PFSK-1 (cell line): ENCODE data around the gene CYP3A5.
A peak's percentile ranks its signal among the peaks of the same experiment; 100 is the strongest.

ENCODE experiments used
- FOXP2 ChIP-seq: optimal IDR thresholded peaks from 2 replicates; pipeline ENCODE3; 2011; ENCODE audit warnings: borderline replicate concordance, control low read depth, inconsistent platforms; ENCODE audit not compliant: insufficient read depth; ENCODE audit errors: extremely low read length, extremely low read depth
- POLR2AphosphoS5 ChIP-seq: IDR thresholded peaks from 2 replicates; pipeline ENCODE4 v1.6.1; 2012; ENCODE audit warnings: low read depth, mild to moderate bottlenecking, control low read depth, low read length, moderate library complexity
- SIN3A ChIP-seq: IDR thresholded peaks from 2 replicates; pipeline ENCODE4 v1.6.1; 2012; ENCODE audit warnings: mild to moderate bottlenecking, low read length, moderate library complexity, borderline replicate concordance; ENCODE audit not compliant: insufficient read depth
- TAF1 ChIP-seq: IDR thresholded peaks from 2 replicates; pipeline ENCODE4 v1.6.1; 2012; ENCODE audit warnings: low read length, control low read depth, borderline replicate concordance; ENCODE audit not compliant: insufficient read depth
- TF ChIP-seq, protein P1 (sequence below), 2 experiments: IDR thresholded peaks; 2 replicates each; pipeline versions ENCODE4 v1.6.1 to v1.8.0; 2011 to 2012; ENCODE audit warnings: low read depth in 2 of 2, low read length in 2 of 2, control low read depth in 1 of 2, inconsistent platforms in 1 of 2, mild to moderate bottlenecking in 1 of 2, moderate library complexity in 1 of 2; ENCODE audit not compliant: insufficient read depth in 1 of 2

CYP3A5 gene

DNA sequence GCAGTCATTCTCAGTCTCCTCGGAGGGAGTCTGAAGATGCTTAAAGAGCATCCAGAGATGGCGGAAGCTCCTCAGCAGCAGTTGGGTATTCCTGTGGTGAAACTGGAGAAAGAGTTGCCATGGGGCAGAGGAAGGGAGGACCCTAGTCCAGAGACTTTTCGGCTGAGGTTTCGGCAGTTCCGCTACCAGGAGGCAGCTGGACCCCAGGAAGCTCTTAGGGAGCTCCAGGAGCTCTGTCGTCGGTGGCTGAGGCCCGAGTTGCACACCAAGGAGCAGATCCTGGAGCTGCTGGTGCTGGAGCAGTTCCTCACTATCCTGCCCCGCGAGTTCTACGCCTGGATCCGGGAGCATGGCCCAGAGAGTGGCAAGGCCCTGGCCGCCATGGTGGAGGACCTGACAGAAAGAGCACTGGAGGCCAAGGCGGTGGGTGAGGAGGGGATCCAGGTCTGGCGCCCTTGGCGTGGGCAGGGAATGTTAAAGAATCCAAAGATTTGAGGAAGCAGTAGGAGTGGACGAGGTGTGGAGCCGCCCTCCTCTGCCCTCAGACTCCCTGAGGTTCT, 60.1 kb downstream of the CYP3A5 start:
- TF ChIP-seq SIN3A (no peak), FOXP2 (no peak), TAF1 (no peak), POLR2AphosphoS5 (no peak)
- TF ChIP-seq, protein P1, sequence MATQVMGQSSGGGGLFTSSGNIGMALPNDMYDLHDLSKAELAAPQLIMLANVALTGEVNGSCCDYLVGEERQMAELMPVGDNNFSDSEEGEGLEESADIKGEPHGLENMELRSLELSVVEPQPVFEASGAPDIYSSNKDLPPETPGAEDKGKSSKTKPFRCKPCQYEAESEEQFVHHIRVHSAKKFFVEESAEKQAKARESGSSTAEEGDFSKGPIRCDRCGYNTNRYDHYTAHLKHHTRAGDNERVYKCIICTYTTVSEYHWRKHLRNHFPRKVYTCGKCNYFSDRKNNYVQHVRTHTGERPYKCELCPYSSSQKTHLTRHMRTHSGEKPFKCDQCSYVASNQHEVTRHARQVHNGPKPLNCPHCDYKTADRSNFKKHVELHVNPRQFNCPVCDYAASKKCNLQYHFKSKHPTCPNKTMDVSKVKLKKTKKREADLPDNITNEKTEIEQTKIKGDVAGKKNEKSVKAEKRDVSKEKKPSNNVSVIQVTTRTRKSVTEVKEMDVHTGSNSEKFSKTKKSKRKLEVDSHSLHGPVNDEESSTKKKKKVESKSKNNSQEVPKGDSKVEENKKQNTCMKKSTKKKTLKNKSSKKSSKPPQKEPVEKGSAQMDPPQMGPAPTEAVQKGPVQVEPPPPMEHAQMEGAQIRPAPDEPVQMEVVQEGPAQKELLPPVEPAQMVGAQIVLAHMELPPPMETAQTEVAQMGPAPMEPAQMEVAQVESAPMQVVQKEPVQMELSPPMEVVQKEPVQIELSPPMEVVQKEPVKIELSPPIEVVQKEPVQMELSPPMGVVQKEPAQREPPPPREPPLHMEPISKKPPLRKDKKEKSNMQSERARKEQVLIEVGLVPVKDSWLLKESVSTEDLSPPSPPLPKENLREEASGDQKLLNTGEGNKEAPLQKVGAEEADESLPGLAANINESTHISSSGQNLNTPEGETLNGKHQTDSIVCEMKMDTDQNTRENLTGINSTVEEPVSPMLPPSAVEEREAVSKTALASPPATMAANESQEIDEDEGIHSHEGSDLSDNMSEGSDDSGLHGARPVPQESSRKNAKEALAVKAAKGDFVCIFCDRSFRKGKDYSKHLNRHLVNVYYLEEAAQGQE (IDR thresholded peaks at IDR 0.05; ENCODE audit: insufficient read depth in 1 of 2, low read depth in 2 of 2, low read length in 2 of 2): no peak

DNA sequence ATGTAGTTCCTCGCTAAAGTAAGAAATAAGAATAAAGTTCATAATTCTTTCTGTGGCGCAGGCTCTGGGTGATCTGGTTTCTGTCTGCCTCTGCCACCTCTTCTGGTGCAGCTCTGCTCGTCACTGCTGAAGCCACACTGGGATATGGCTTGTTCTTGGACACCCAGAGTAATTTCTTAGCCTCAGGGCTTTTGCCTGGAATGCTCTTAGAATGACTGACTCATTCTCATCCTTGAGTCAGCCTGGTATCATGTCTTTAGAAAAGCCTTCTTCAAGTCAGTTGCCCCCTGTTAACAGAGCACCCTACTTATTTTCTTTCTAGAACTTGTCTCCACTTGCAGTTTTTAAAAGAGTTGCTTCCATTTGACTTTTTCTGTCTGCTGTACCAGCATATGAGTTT, 61.1 kb downstream of the CYP3A5 start:
- TF ChIP-seq SIN3A: no peak
- no peak for TF ChIP-seq TAF1
- TF ChIP-seq, protein P1 (IDR thresholded peaks at IDR 0.05; ENCODE audit: insufficient read depth in 1 of 2, low read depth in 2 of 2, low read length in 2 of 2): no peak
- no peak for TF ChIP-seq FOXP2
- TF ChIP-seq POLR2AphosphoS5: no peak

DNA sequence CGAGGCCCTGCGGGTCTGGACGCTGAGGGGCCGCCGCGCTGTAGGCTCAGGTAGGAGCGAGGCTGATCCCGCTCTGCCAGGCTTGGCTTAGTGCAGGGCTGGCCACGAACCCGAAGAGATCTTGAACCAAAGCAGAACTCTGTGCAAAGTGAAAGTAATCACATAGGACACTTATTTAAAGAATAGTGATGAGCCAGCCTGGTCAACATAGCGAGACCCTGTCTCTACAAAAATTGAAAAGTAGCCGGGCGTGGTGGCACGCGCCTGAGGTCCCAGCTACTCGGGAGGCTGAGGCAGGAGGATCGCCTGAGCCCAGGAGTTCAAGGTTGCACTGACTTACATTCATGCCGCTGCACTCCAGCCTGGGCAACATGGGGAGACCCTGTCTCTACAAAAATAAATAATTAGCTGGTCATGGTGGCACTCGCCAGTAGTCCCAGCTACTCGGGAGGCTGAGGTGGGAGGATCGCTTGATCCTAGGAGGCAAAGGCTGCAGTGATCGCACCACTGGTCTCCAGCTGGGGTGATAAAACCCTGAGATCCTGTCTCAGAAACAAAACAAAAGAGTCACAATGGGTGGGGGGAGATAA, 62.5 kb downstream of the CYP3A5 start:
- TF ChIP-seq FOXP2: no peak
- no peak for TF ChIP-seq TAF1
- no peak for TF ChIP-seq POLR2AphosphoS5

DNA sequence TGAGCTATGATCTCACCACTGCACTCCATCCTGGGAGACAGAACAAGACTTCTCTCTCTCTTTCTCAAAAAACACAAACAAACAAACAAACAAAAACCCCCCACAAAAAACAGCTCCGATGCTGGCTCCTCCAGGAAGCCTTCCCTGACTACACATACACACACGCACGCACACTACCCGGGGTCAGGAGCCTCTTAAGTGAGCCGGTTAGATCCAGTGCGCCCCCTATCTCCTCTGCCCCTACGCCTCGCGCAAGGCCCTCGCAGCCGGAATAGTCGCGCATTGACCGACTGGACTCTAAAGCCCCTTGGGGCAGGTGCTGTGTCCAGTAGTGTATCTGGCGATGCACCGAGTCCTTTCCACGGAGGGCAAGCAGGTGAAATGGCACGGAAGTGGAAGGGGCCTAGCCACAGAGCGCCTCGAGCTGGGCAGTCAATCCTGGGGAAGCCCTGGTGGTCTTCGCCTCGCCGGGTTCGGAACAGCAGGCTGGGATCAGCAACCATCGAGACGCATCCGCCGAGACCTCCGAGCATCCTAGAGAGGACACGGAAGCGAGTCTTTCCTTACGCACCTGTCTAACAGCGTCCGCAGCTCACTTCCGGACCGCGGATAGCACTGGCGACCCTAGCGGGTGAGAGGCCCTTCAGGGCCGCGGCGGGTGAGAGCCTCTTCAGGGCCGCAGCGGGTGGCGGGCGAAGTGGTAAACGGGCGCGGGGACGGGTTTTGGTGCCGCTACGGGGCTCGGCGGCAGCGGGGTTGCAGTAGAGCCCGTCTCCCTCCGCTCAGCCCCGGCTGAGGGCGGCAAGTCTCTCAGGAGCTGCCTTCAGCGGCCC, 63.2 kb downstream of the CYP3A5 start, which contains the start of gene ZSCAN25:
Gene ZSCAN25, plus strand, starts transcription at position 588 of the 833 bp plus-strand sequence. CDS start 2,661 bp downstream, outside the sequence.
- 0 out of 2 replicates have a peak, but pooled peaks have one; percentile 23 for TF ChIP-seq SIN3A
- peak; percentile 93 for TF ChIP-seq TAF1
- TF ChIP-seq, protein P1 (IDR thresholded peaks at IDR 0.05; ENCODE audit: insufficient read depth in 1 of 2, low read depth in 2 of 2, low read length in 2 of 2): peak; percentile 40 to 62; a peak in 1 of 4 replicates
- TF ChIP-seq FOXP2: peak; percentile 68
- TF ChIP-seq POLR2AphosphoS5: peak; percentile 89

DNA sequence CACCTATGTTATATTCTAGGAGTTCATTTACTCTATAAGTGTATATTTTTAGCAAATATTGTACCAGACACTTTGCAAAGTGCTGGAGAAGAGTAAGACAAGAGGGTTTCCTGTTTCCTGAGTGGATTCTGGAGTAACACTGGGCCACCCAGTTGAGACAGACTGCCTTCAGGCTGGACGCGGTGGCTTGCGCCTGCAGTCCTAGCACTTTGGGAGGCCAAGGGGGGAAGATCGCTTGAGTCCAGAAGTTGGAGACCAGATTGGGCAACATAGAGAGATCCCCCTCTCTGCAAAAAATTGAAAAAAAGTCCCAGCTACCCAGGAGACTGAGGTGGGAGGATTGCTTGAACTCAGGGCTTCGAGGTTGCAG, 63.8 kb downstream of the CYP3A5 start:
- TF ChIP-seq TAF1 (no peak), SIN3A (no peak), POLR2AphosphoS5 (no peak), FOXP2 (no peak)
- TF ChIP-seq, protein P1 (IDR thresholded peaks at IDR 0.05; ENCODE audit: insufficient read depth in 1 of 2, low read depth in 2 of 2, low read length in 2 of 2): no peak
